Measurements from ENCODE around the gene CLRN1.

DNA sequence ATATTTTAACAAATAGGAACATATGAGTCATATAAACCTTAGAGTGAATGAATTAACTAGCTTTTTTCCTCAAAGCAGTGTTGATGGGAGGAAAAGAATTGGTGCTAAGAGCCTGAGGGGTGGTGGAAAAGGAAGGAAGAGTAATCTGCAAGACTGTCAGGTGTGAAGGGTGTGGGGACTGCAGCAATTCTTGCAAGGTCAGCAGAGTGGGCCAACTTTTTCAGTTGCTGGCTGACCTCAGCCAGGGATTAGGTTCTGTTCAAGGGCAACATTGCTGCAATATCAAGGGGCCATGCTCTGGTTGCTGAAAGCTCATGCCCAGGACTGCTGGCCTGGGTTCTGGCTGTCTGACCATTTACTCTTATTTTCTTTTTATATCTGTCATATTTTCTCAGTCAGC lies 23.0 kb upstream of the CLRN1 start:
- TF ChIP-seq, protein P1, sequence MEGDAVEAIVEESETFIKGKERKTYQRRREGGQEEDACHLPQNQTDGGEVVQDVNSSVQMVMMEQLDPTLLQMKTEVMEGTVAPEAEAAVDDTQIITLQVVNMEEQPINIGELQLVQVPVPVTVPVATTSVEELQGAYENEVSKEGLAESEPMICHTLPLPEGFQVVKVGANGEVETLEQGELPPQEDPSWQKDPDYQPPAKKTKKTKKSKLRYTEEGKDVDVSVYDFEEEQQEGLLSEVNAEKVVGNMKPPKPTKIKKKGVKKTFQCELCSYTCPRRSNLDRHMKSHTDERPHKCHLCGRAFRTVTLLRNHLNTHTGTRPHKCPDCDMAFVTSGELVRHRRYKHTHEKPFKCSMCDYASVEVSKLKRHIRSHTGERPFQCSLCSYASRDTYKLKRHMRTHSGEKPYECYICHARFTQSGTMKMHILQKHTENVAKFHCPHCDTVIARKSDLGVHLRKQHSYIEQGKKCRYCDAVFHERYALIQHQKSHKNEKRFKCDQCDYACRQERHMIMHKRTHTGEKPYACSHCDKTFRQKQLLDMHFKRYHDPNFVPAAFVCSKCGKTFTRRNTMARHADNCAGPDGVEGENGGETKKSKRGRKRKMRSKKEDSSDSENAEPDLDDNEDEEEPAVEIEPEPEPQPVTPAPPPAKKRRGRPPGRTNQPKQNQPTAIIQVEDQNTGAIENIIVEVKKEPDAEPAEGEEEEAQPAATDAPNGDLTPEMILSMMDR (IDR thresholded peaks at IDR 0.05), result no peak
- TF ChIP-seq EP300 (IDR thresholded peaks at IDR 0.05; ENCODE audit: low read depth), result no peak

Measured in transverse colon (tissue), 3 donors.